Measurements from ENCODE around the gene RAB3GAP1. TPM values are rescaled to one million over a fixed set of nuclear protein-coding genes. Genes with fewer than 3 reads are reported as not detected.

The RAB3GAP1 gene
- total RNA-seq, 4 donors from 2014 or later = 59.3 to 66.9 (median 63.6) TPM

DNA sequence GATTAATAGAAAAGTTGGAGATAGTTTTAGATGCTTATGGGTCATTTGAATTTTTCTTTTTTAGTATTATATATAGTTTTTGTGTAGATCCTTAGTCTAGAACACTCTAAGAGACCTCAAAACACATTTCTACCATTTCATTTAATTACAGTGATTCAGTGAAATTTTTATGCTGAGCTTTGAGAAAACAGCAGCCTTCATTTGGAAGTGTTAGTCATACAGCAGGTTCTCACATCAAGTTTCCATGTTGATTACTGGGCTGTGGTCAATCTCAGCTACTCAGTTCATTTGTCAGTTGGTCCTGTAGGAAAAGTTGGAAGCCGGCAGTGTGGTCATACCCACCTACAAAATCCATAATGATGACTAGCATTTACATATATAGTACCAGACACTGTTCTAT is 42.8 kb upstream of the RAB3GAP1 start:
- Histone ChIP-seq H3K27me3 (peaks cover 0 to 5% (median 0%) of the 10 kb centered on the region in 4 donors), H3K9me3 (no peaks in the 10 kb centered on the region), H3K36me3 (no peaks in the 10 kb centered on the region), H3K4me1 (peaks cover 4 to 10% (median 7%) of the 10 kb centered on the region in 4 donors), H3K27ac (replicated peaks in 1 of 4) (no peak overlapping the region), H3K4me3 (no peak overlapping the region)
- 95% methylated on average over 1 of the region's 1 CpG for WGBS
- TF ChIP-seq, protein P1, sequence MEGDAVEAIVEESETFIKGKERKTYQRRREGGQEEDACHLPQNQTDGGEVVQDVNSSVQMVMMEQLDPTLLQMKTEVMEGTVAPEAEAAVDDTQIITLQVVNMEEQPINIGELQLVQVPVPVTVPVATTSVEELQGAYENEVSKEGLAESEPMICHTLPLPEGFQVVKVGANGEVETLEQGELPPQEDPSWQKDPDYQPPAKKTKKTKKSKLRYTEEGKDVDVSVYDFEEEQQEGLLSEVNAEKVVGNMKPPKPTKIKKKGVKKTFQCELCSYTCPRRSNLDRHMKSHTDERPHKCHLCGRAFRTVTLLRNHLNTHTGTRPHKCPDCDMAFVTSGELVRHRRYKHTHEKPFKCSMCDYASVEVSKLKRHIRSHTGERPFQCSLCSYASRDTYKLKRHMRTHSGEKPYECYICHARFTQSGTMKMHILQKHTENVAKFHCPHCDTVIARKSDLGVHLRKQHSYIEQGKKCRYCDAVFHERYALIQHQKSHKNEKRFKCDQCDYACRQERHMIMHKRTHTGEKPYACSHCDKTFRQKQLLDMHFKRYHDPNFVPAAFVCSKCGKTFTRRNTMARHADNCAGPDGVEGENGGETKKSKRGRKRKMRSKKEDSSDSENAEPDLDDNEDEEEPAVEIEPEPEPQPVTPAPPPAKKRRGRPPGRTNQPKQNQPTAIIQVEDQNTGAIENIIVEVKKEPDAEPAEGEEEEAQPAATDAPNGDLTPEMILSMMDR (IDR thresholded peaks at IDR 0.05) = no peak
- TF ChIP-seq POLR2A (IDR thresholded peaks at IDR 0.05; ENCODE audit: low read depth) (no peak), EP300 (IDR thresholded peaks at IDR 0.05) (no peak), POLR2AphosphoS5 (IDR thresholded peaks at IDR 0.05) (no peak)
- intact Hi-C loops (cut with DNase I) = no loop called here
- no peak for DNase-seq (ENCODE audit: extremely low spot score)

DNA sequence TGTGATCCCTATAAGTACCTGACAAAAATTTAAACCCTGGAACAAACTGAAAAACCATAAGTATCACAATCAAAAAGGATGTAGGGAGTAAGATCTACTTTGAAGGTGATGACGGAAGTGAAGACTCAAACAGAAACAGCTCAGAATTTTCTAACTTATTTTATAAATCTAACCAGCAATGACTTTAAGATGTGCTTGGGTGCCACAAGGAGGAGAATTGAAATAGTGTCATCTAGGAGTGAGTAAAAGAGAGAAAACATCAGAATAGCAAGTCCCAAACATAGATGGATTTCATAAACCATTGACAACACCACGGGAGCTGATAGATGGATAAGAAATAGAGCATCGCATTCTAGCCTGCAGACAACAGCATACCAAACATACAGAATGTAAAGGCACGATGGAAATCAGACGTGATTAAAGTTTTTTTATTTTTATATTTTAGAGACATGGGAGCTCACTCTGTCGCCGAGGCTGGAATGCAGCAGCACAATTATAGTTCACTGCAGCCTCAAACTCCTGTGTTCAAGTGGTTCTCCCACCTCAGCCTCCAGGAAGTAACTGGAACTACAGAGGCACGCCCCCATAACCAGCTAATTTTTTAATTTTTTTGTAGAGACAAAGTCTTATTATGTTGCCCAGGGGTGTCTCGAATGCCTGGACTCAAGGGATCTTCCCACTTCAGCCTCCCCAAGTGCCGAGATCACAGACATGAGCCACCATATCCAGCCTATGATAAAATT is 41.7 kb upstream of the RAB3GAP1 start:
- WGBS = 78% methylated on average over 10 of the region's 10 CpGs
- TF ChIP-seq, protein P1 (IDR thresholded peaks at IDR 0.05) = no peak
- TF ChIP-seq EP300 (IDR thresholded peaks at IDR 0.05) (no peak), POLR2AphosphoS5 (IDR thresholded peaks at IDR 0.05) (no peak), POLR2A (IDR thresholded peaks at IDR 0.05; ENCODE audit: low read depth) (no peak)
- no peaks in the 10 kb centered on the region for H3K9me3 ChIP-seq
- H3K27me3 ChIP-seq = no peaks in the 10 kb centered on the region
- H3K36me3 ChIP-seq = no peaks in the 10 kb centered on the region
- no peak overlapping the region for H3K4me3 ChIP-seq
- H3K27ac ChIP-seq (replicated peaks in 1 of 4) = no peak overlapping the region
- DNase-seq (ENCODE audit: extremely low spot score) = no peak
- intact Hi-C loops (cut with DNase I) = no loop called here
- peaks cover 0 to under 1% (median 0%) of the 10 kb centered on the region in 4 donors for H3K4me1 ChIP-seq

DNA sequence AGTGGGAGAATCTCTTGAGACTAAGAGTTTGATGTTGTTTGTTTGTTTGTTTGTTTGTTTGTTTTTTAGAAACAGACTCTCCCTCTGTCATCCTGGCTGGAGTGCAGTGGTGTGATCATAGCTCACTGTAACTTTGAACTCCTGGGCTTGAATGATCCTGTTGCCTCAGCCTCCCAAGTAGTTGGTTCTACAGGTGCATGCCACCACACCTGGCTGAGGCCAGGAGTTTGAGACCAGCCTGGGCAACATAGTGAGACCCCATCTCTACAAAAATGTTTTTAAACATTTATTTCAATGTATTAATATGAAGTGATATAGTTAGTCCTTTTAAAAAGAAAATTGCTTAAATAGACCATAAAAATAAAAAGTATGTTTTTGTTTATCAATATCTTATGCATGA is 40.5 kb upstream of the RAB3GAP1 start:
- Histone ChIP-seq H3K27ac (replicated peaks in 1 of 4) (no peak overlapping the region), H3K9me3 (peaks cover 0 to 3% (median 0%) of the 10 kb centered on the region in 4 donors), H3K27me3 (no peaks in the 10 kb centered on the region), H3K4me1 (no peaks in the 10 kb centered on the region), H3K36me3 (no peaks in the 10 kb centered on the region), H3K4me3 (no peak overlapping the region)
- no peak for TF ChIP-seq POLR2A (IDR thresholded peaks at IDR 0.05; ENCODE audit: low read depth)
- TF ChIP-seq, protein P1 (IDR thresholded peaks at IDR 0.05) = no peak
- no peak for TF ChIP-seq POLR2AphosphoS5 (IDR thresholded peaks at IDR 0.05)
- TF ChIP-seq EP300 (IDR thresholded peaks at IDR 0.05) = no peak
- DNase-seq (ENCODE audit: extremely low spot score) = peak; percentile 24
- intact Hi-C loops (cut with DNase I) = no loop called here

DNA sequence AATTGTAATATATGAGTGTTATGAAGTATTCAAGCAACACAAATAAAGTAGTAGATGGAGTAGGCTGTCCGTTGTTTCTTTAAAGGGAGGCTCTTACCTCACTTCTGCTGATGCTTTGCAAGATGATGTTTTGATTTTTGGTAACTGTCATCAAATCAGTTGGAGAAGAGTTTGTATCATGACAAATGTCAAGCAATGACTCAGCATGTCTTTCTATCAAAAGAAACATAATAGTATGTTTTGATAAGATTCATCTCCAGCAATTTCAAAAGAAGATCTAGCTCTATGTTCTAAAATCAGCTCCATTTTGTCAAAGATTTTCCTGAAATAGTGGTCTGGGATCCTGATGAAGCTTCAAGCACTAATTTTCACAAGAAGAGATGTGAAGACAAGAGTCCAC is 30.5 kb upstream of the RAB3GAP1 start:
- H3K4me1 ChIP-seq = no peaks in the 10 kb centered on the region
- no peaks in the 10 kb centered on the region for H3K9me3 ChIP-seq
- no peaks in the 10 kb centered on the region for H3K36me3 ChIP-seq
- 86% methylated on average over 1 of the region's 1 CpG for WGBS
- H3K27ac ChIP-seq (replicated peaks in 1 of 4) = no peak overlapping the region
- intact Hi-C loops (cut with DNase I) = no loop called here
- DNase-seq (ENCODE audit: extremely low spot score) = no peak
- no peak overlapping the region for H3K4me3 ChIP-seq
- TF ChIP-seq POLR2A (IDR thresholded peaks at IDR 0.05; ENCODE audit: low read depth) (no peak), EP300 (IDR thresholded peaks at IDR 0.05) (no peak), POLR2AphosphoS5 (IDR thresholded peaks at IDR 0.05) (no peak)
- TF ChIP-seq, protein P1 (IDR thresholded peaks at IDR 0.05) = no peak
- H3K27me3 ChIP-seq = no peaks in the 10 kb centered on the region

Measured in esophagus muscularis mucosa (tissue), 4 donors.